HepG2 (cell line): ENCODE results near the gene PHKG1. TPM values are rescaled to one million over a fixed set of nuclear protein-coding genes. Genes with fewer than 3 reads are reported as not detected.
A peak's percentile ranks its signal among the peaks of the same experiment; 100 is the strongest.

Experiments used
- ATAD3A ChIP-seq: sonication (generic); formaldehyde crosslinking; IDR thresholded peaks from 2 replicates; pipeline ENCODE4 v1.4.0; 2020; ENCODE audit warnings: missing genetic modification reagents
- BHLHE40 ChIP-seq: IDR thresholded peaks from 2 replicates; pipeline ENCODE4 v1.6.1; 2011; ENCODE audit warnings: low read length, improper control_type of control experiment
- CHD2 ChIP-seq: IDR thresholded peaks from 2 replicates; pipeline ENCODE4 v1.6.1; 2011; ENCODE audit warnings: low read depth, low read length, improper control_type of control experiment
- ELF3 ChIP-seq: IDR thresholded peaks from 2 replicates; pipeline ENCODE4 v1.6.1; 2016; ENCODE audit warnings: missing genetic modification reagents, missing compliant biosample characterization
- IRF2 ChIP-seq: IDR thresholded peaks from 2 replicates; pipeline ENCODE4 v1.6.1; 2018; ENCODE audit warnings: missing genetic modification reagents, missing compliant biosample characterization
- KLF6 ChIP-seq: IDR thresholded peaks from 2 replicates; pipeline ENCODE4 v1.8.0; 2016; ENCODE audit warnings: missing biosample characterization, missing genetic modification reagents
- KMT2B ChIP-seq: IDR thresholded peaks from 2 replicates; pipeline ENCODE4 v1.6.1; 2016; ENCODE audit warnings: missing genetic modification reagents, missing compliant biosample characterization
- NONO ChIP-seq, 2 experiments: fragments of 450-650 bp in 1 of 2; sonication (generic) in 1 of 2; formaldehyde crosslinking in 1 of 2; IDR thresholded peaks in 1 of 2; conservative IDR thresholded peaks in 1 of 2; 2 replicates each; pipeline versions ENCODE4 v1.6.1 to v1.8.0; 2017 to 2022; ENCODE audit warnings: mild to moderate bottlenecking in 1 of 2, missing genetic modification reagents in 1 of 2, moderate library complexity in 1 of 2
- PAF1 ChIP-seq: IDR thresholded peaks from 2 replicates; pipeline ENCODE4 v1.6.1; 2016; ENCODE audit warnings: missing genetic modification reagents, missing compliant biosample characterization
- SATB2 ChIP-seq: sonication (generic); formaldehyde crosslinking; IDR thresholded peaks from 2 replicates; pipeline ENCODE4 v1.5.0; 2020; ENCODE audit warnings: missing genetic modification reagents
- SIN3B ChIP-seq: fragments of 150-350 bp; IDR thresholded peaks from 2 replicates; pipeline ENCODE4 v1.6.1; 2014; ENCODE audit warnings: low read length
- SYNCRIP ChIP-seq: fragments of 200-400 bp; formaldehyde crosslinking; IDR thresholded peaks from 2 replicates; pipeline ENCODE4 v1.6.1; 2018; ENCODE audit warnings: mild to moderate bottlenecking, low read depth, low read length; ENCODE audit not compliant: insufficient read depth
- TBL1XR1 ChIP-seq: fragments of 150-350 bp; IDR thresholded peaks from 2 replicates; pipeline ENCODE4 v1.6.1; 2014; ENCODE audit warnings: borderline replicate concordance, low read length; ENCODE audit not compliant: partially characterized antibody
- TRIM24 ChIP-seq: sonication (generic); formaldehyde crosslinking; IDR thresholded peaks from 2 replicates; pipeline ENCODE4 v1.8.0; 2022; ENCODE audit warnings: mild to moderate bottlenecking, missing genetic modification reagents
- ZFP41 ChIP-seq: sonication (generic); formaldehyde crosslinking; IDR thresholded peaks from 2 replicates; pipeline ENCODE4 v1.4.0; 2020; ENCODE audit warnings: mild to moderate bottlenecking, missing genetic modification reagents, borderline replicate concordance
- ZNF296 ChIP-seq: sonication (generic); formaldehyde crosslinking; conservative IDR thresholded peaks from 2 replicates; pipeline ENCODE4 v1.5.0; 2020; ENCODE audit warnings: mild to moderate bottlenecking, missing genetic modification reagents
- ZNF3 ChIP-seq: IDR thresholded peaks from 2 replicates; pipeline ENCODE4 v1.7.0; 2017; ENCODE audit warnings: inconsistent platforms
- ZNF543 ChIP-seq: sonication (generic); formaldehyde crosslinking; IDR thresholded peaks from 2 replicates; pipeline ENCODE4 v1.4.0; 2020; ENCODE audit warnings: mild to moderate bottlenecking, missing genetic modification reagents
- ZNF746 ChIP-seq: sonication (generic); formaldehyde crosslinking; IDR thresholded peaks from 2 replicates; pipeline ENCODE4 v1.8.0; 2022; ENCODE audit warnings: mild to moderate bottlenecking, missing genetic modification reagents
- ZNF761 ChIP-seq: sonication (generic); formaldehyde crosslinking; conservative IDR thresholded peaks from 2 replicates; pipeline ENCODE4 v1.4.0; 2020; ENCODE audit warnings: mild to moderate bottlenecking, missing genetic modification reagents
- polyA plus RNA-seq, 8 experiments: library from polyadenylated mRNA; depleted of rRNA in 3 of 8; stranded (reverse) in 7 of 8; unstranded in 1 of 8; fragments of >200 nt; fragmentation: Illumina TruSeq in 4 of 8; extraction: Trizol in 4 of 8; gene quantifications; 2 replicates each; pipeline versions ENCODE4 v1.2.1 to v1.2.3, GENCODE V29; 2011 to 2016; ENCODE audit warnings: low read depth in 4 of 8, missing spikeins in 1 of 8, mixed read lengths in 1 of 8; ENCODE audit not compliant: insufficient read depth in 1 of 8
- total RNA-seq, 5 experiments: library from RNA; depleted of rRNA; stranded (reverse); fragments of >200 nt; fragmentation: Illumina TruSeq; extraction: Trizol; gene quantifications; 2 replicates each; pipeline ENCODE4 v1.2.3, GENCODE V29; 2016; ENCODE audit warnings: low read depth in 1 of 5
- TF ChIP-seq, protein P1 (sequence below): sonication (generic); formaldehyde crosslinking; IDR thresholded peaks from 2 replicates; pipeline ENCODE4 v1.4.0; 2020; ENCODE audit warnings: missing genetic modification reagents
- TF ChIP-seq, protein P2 (sequence below): sonication (generic); formaldehyde crosslinking; IDR thresholded peaks from 2 replicates; pipeline ENCODE4 v1.5.0; 2020; ENCODE audit warnings: missing genetic modification reagents
- TF ChIP-seq, protein P3 (sequence below): sonication (generic); formaldehyde crosslinking; IDR thresholded peaks from 2 replicates; pipeline ENCODE4 v1.4.0; 2020; ENCODE audit warnings: missing genetic modification reagents
- TF ChIP-seq, protein P4 (sequence below): sonication (generic); formaldehyde crosslinking; IDR thresholded peaks from 2 replicates; pipeline ENCODE4 v1.9.0; 2022; ENCODE audit warnings: low read depth, missing genetic modification reagents

The PHKG1 gene
- total and polyA plus RNA-seq, 2 of the 13 experiments (the other 11 are each of a cell fraction or from before 2014, with no cell fraction given): 0.44 to 0.71 TPM

DNA sequence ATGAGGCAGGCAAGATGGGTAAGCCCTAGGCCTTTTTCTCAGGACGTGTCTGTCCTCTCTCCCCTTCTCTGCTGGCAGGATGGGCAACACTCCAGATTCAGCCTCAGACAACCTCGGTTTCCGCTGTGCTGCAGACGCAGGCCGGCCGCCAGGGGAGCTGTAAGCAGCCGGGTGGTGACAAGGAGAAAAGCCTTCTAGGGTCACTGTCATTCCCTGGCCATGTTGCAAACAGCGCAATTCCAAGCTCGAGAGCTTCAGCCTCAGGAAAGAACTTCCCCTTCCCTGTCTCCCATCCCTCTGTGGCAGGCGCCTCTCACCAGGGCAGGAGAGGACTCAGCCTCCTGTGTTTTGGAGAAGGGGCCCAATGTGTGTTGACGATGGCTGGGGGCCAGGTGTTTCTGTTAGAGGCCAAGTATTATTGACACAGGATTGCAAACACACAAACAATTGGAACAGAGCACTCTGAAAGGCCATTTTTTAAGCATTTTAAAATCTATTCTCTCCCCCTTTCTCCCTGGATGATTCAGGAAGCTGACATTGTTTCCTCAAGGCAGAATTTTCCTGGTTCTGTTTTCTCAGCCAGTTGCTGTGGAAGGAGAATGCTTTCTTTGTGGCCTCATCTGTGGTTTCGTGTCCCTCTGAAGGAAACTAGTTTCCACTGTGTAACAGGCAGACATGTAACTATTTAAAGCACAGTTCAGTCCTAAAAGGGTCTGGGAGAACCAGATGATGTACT lies 13.1 kb downstream of the PHKG1 start (continued):
- TF ChIP-seq, protein P1, sequence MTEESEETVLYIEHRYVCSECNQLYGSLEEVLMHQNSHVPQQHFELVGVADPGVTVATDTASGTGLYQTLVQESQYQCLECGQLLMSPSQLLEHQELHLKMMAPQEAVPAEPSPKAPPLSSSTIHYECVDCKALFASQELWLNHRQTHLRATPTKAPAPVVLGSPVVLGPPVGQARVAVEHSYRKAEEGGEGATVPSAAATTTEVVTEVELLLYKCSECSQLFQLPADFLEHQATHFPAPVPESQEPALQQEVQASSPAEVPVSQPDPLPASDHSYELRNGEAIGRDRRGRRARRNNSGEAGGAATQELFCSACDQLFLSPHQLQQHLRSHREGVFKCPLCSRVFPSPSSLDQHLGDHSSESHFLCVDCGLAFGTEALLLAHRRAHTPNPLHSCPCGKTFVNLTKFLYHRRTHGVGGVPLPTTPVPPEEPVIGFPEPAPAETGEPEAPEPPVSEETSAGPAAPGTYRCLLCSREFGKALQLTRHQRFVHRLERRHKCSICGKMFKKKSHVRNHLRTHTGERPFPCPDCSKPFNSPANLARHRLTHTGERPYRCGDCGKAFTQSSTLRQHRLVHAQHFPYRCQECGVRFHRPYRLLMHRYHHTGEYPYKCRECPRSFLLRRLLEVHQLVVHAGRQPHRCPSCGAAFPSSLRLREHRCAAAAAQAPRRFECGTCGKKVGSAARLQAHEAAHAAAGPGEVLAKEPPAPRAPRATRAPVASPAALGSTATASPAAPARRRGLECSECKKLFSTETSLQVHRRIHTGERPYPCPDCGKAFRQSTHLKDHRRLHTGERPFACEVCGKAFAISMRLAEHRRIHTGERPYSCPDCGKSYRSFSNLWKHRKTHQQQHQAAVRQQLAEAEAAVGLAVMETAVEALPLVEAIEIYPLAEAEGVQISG (CRISPR knock-in tag): peak; percentile 58; the same call in 1 of the 2 replicates
- TF ChIP-seq, protein P2, sequence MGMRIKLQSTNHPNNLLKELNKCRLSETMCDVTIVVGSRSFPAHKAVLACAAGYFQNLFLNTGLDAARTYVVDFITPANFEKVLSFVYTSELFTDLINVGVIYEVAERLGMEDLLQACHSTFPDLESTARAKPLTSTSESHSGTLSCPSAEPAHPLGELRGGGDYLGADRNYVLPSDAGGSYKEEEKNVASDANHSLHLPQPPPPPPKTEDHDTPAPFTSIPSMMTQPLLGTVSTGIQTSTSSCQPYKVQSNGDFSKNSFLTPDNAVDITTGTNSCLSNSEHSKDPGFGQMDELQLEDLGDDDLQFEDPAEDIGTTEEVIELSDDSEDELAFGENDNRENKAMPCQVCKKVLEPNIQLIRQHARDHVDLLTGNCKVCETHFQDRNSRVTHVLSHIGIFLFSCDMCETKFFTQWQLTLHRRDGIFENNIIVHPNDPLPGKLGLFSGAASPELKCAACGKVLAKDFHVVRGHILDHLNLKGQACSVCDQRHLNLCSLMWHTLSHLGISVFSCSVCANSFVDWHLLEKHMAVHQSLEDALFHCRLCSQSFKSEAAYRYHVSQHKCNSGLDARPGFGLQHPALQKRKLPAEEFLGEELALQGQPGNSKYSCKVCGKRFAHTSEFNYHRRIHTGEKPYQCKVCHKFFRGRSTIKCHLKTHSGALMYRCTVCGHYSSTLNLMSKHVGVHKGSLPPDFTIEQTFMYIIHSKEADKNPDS (CRISPR knock-in tag): no peak
- TF ChIP-seq ZNF543 (CRISPR knock-in tag): no peak
- no peak for TF ChIP-seq TBL1XR1
- 0 out of 2 replicates have a peak, but pooled peaks have one; percentile 12 for TF ChIP-seq IRF2 (CRISPR knock-in tag)
- no peak for TF ChIP-seq ATAD3A (CRISPR knock-in tag)
- TF ChIP-seq ZNF761 (CRISPR knock-in tag): no peak
- no peak for TF ChIP-seq PAF1 (CRISPR knock-in tag)
- no peak for TF ChIP-seq SYNCRIP
- no peak; the same call in 1 of the 2 replicates for TF ChIP-seq ELF3 (CRISPR knock-in tag)
- no peak for TF ChIP-seq SATB2 (CRISPR knock-in tag)
- TF ChIP-seq, protein P3, sequence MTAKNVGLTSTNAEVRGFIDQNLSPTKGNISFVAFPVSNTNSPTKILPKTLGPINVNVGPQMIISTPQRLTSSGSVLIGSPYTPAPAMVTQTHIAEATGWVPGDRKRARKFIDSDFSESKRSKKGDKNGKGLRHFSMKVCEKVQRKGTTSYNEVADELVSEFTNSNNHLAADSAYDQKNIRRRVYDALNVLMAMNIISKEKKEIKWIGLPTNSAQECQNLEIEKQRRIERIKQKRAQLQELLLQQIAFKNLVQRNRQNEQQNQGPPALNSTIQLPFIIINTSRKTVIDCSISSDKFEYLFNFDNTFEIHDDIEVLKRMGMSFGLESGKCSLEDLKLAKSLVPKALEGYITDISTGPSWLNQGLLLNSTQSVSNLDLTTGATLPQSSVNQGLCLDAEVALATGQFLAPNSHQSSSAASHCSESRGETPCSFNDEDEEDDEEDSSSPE (CRISPR knock-in tag): no peak
- no peak for TF ChIP-seq ZNF3 (CRISPR knock-in tag)
- TF ChIP-seq, protein P4, sequence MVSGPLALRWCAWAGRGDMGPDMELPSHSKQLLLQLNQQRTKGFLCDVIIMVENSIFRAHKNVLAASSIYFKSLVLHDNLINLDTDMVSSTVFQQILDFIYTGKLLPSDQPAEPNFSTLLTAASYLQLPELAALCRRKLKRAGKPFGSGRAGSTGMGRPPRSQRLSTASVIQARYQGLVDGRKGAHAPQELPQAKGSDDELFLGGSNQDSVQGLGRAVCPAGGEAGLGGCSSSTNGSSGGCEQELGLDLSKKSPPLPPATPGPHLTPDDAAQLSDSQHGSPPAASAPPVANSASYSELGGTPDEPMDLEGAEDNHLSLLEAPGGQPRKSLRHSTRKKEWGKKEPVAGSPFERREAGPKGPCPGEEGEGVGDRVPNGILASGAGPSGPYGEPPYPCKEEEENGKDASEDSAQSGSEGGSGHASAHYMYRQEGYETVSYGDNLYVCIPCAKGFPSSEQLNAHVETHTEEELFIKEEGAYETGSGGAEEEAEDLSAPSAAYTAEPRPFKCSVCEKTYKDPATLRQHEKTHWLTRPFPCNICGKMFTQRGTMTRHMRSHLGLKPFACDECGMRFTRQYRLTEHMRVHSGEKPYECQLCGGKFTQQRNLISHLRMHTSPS (CRISPR knock-in tag): no peak
- no peak; the same call in 1 of the 2 replicates for TF ChIP-seq KMT2B
- TF ChIP-seq CHD2: no peak
- no peak for TF ChIP-seq ZNF296 (CRISPR knock-in tag)
- no peak for TF ChIP-seq KLF6 (CRISPR knock-in tag)
- TF ChIP-seq ZNF746 (CRISPR knock-in tag): no peak
- no peak for TF ChIP-seq NONO (IDR thresholded peaks at IDR 0.05)
- TF ChIP-seq NONO (CRISPR knock-in tag; conservative IDR thresholded peaks at IDR 0.05): no peak
- TF ChIP-seq TRIM24 (CRISPR knock-in tag): no peak
- no peak for TF ChIP-seq SIN3B
- no peak for TF ChIP-seq ZFP41 (CRISPR knock-in tag)
- TF ChIP-seq BHLHE40: no peak
